OCI-LY7 (cell line): ENCODE results near the gene CEP76.

Experiments
- CTCF ChIP-seq: fragments of 200-600 bp; sonication (generic); conservative IDR thresholded peaks from 2 replicates; pipeline ENCODE4 v1.5.1; 2014; ENCODE audit warnings: mild to moderate bottlenecking, antibody characterized with exemption, low read length, moderate library complexity, mixed read lengths
- EZH2phosphoT487 ChIP-seq: fragments of 200-600 bp; sonication (generic); IDR thresholded peaks from 2 replicates; pipeline ENCODE4 v1.6.1; 2018; ENCODE audit warnings: low read depth, borderline replicate concordance, mild to moderate bottlenecking, mixed run types, antibody characterized with exemption, low read length, moderate library complexity, mixed read lengths

- TF ChIP-seq CTCF (no peak), EZH2phosphoT487 (no peak)
Observed at GRCh38 chr18:12640881-12641200, 61.7 kb downstream of the CEP76 start.
